ENCODE data around the gene SERPINA9. TPM values are rescaled to one million over a fixed set of nuclear protein-coding genes. Genes with fewer than 3 reads are reported as not detected.
"Not testable (repeated sequence)": the region's sequence is repeated elsewhere in the genome, so short reads cannot be mapped to it uniquely, and the experiment has no call there.

The SERPINA9 gene, protein sequence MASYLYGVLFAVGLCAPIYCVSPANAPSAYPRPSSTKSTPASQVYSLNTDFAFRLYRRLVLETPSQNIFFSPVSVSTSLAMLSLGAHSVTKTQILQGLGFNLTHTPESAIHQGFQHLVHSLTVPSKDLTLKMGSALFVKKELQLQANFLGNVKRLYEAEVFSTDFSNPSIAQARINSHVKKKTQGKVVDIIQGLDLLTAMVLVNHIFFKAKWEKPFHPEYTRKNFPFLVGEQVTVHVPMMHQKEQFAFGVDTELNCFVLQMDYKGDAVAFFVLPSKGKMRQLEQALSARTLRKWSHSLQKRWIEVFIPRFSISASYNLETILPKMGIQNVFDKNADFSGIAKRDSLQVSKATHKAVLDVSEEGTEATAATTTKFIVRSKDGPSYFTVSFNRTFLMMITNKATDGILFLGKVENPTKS
- not detected in 2 replicates for total RNA-seq (2014; rRNA removed; shearing (Covaris generic))
- not detected in 2 replicates for polyA plus RNA-seq (2014; cell fraction: nucleus; rRNA removed)

DNA sequence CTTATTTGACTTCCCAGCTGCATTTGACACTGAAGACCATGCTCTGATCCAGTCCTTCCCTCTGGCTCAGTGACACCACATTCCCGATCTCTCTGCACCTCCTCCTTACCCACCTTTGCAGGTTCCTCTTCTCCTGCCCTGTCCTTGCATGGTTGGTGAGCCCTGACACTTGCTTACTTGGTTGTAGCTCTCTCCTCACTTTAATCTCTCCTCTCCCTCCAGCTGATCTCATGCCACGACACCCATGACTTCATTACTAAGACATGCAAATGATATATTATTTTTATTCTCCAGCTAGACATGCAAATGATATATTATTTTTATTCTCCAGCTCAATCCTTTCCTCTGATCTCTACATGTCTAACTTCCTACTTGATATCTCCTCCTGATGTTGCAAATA, at the start of gene SERPINA9:
Gene SERPINA9 (minus strand): TSS at position 175 of the 400 bp plus-strand sequence. CDS start 6,357 bp downstream, outside the sequence.
- DNase-seq (ENCODE audit: extremely low read depth, low read depth) = no peak

DNA sequence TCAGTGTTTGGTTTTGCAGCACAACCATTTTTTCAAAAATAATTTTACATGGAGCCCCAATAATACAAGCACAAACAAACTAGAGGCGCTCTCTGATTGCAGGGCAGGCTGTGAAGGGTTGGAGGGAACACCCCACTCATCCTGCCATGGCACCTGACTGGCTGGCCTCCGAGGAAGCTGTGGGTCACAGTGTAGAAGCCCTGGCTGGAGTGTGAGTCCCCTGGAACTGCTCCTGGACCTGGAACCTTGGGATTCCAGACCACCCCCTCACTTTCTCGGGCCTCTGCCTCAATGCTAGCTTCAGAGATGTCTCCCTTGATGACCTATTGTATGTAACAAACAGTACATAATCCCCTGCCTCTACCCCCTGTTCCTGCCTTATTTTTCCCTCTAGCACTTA, 48.1 kb upstream of the SERPINA9 start:
- no peak for DNase-seq (ENCODE audit: extremely low read depth, low read depth)

DNA sequence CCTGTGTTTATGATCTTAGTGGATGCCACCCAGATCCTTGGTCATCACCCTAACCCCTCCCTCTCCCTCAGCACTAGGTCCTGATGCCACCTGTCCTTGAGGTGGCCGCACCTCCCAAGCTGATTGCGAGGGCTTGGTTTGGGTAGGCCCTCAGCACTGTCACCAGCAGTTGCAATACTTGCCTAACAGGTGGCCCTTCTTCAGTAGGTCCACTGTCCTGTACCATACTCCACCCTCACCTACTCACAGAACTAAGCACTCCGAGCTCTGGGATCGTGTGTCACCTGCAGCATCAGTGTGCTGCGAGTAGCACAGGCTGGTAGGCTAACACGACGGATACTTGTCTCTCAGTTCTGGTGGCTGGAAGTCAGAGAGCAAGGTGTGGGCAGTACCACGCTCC, 47.3 kb upstream of the SERPINA9 start:
- DNase-seq (ENCODE audit: extremely low read depth, low read depth) = no peak

DNA sequence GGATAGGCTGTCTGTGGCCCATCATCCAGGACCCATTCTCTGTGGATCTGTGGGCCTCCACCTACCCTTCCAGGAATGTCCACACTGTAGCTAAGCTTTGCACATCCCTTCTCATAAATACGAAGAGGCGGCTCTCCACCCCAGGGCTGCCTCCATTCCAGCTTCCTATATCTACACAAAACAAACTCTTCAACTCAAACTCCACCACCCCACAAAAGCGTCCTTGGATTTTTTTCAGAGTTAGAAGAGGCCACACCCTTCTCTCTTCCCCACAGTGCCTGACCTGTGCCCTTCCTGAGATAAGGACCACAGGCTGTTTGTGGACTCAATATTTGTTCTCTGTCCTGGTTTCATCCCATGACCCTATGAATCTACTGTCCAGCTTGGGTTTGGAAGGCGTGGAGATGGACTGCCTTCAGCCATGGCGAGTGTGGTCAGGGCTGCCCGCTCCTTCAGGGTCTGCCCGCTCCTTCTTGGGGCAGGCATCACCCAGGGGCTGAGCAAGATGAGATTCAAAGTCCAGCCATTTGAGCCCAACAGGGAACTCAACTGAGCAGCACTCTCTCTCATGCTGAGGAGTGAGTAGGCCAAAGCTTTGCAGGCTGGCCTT, 46.2 kb upstream of the SERPINA9 start:
- DNase-seq (ENCODE audit: extremely low read depth, low read depth) = no peak

DNA sequence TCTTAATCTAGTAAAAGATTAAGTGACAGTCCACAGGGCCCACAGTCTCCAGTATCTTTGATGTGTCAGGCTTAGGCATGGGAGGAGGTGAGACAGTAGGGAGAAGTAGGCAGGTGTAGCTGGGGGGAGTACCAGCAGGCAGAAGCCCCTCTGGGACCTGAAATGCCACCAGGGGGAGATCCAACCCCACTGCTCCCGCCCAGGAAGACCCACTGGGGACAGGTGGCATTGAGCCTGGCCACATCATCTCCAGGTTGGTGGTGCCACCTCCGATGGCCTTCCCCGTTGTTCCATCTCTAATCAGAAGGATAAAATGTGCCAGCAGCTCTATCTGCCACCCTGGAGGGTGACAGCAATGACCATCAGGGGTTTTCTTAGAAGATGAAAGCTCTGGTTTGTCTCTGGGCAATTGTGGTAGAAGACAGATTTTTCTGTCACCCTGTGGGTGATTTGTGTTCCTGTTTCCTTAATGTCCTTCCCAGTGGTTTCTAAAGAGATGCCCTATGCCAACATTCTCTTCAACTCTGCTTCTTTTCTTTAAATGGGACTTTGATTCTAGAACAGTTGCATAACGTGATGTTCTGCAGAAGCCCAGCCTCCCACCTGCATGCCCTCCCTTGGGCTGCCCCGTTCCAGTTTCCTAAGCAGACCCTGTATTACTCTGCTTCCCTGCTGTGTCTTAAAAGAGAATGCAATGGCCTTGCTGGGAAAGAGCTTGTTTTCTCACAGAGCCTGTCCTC, 45.5 kb upstream of the SERPINA9 start:
- DNase-seq (ENCODE audit: extremely low read depth, low read depth) = no peak

DNA sequence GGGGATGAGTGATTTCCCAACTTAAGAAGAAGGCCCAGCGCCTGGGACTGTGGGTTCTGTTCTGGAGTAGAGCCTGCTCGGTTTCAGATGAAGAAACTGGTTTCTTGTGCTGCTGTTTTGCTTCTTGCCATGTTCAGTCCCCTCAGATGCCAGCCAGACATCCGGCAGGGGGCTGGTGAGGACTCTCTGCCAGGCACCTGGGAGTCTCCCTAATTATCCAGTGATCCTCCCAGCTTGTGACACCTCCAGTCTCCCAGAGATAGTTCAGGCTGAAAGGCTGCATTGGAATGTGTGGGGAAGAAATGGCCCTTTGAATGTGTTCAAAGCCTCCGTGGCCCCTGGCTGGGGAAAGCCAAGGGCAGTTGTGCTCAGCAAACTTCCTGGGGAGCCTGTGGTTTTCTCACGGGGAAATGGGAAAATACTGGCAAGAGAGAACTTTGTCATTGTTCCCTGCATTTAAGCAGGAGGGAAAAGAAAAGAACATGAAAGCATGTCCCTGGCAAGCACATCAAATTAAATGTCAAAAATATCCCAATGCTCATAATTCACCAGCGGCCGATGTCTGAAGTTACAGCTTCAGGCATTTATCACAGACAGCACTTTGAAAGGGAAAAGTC, 41.8 kb upstream of the SERPINA9 start:
- no peak for DNase-seq (ENCODE audit: extremely low read depth, low read depth)

DNA sequence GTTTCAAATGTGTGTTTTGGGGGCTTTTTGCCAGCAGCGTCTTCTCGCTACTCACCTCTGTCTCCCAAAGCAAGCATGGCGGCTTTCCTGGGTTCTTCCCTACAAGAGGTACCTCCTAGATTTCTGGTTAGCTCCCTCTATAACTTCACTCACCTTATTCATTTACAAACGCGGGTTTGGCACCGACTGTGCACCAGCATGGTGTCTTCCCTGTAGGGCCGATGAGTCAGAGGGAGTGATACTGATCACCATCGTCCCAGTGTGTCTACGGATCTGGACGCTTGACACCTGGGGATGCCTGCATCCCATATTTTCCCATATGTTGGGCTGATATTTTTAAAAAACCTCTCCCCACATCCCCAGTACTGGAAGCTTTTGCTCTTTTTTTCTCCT, 41.2 kb upstream of the SERPINA9 start:
- no peak for DNase-seq (ENCODE audit: extremely low read depth, low read depth)

DNA sequence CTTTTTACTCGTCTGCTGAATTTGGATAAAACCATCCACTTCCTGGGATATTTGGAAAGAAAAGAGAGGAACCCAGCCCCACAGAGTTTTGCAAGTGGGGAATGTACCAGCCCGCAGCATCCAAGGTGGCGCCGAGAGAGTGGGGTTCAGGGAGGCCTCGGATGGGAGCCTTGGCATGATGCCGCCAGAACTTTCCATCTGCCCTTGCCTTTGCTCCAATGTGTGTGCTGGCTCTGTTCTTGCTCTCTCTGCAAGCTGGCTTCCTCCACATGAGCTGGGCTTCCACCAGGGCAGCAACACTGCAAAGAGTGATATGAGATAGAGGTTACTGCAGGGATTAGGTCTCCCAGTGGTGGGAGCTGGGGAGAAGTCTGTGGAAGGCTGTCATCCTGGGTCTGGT, 39.9 kb upstream of the SERPINA9 start:
- no peak for DNase-seq (ENCODE audit: extremely low read depth, low read depth)

DNA sequence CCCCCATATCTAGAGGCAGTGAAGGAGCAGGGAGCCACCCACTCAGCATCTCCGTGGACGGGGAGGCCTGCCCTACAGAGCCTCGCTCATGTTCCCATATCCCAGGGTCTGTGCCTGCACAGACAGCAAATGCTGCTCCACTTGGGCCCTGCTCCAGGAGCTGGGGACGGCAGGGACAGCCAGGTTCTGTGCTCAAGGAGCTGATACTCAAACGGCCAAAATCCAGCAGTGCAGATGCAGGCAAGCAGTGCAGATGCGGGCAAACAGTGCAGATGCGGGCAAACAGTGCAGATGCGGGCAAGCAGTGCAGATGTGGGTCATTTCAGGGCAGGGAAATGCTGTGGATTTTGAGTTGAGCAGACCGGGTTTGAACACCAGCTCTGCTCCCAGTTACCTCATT, 39.4 kb upstream of the SERPINA9 start:
- DNase-seq (ENCODE audit: extremely low read depth, low read depth) = no peak

DNA sequence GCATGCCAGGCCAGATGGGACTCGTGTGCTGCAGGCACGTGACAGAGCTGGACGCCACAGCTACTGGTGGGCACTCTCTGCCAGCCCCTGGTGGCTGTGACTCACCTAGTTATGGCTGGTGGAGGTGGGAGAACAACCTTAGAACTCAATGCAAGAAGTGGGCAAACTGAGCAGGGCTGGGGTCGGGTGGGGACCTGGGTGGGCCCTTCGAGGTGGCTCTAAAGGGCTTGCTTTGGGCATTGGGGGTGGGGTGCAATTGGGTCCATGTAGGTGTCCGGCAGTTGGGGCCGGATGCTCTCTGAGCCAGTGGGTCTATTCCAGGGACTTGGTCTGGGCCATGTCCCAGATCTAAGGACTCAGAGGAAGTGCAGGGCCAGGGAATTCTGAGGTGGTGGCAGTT, 38.4 kb upstream of the SERPINA9 start:
- DNase-seq (ENCODE audit: extremely low read depth, low read depth) = no peak

DNA sequence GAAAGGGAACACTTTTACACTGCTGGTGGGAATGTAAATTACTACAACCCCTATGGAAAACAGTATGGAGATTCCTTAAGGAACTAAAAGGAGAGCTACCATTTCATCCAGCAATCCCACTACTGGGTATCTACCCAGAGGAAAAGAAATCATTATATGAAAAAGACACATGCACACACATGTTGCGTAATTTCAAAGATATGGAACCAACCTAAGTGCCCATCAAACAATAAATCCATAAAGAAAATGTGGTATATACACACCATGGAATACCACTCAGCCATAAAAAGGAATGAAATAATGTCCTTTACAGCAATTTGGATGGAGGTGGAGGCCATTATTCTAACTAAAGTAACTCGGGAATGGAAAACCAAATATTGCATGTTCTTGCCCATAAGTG, 34.5 kb upstream of the SERPINA9 start:
- DNase-seq (ENCODE audit: extremely low read depth, low read depth) = not testable (repeated sequence)

DNA sequence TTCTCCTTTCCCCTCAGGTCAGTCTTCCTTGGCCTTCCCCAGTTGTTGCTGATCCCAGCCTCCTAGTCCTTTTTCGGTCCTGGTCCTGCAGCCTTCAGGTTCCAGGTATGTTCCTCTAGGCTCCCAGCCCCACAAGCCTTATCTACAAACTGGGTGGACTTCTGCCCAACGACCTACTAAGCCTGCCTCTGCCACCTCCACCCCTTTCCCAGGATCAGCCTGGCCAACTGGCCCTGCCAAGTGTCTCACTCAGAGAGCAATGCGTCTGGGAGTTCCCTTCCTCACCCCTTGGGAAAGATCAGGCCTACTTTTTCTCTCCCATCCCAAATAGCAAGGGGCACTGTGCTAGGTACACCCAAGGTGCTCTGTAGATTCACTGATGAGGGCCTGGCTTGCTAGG, 33.4 kb upstream of the SERPINA9 start, which contains the start of gene SERPINA12:
Gene SERPINA12 (minus strand): TSS at position 114 of the 400 bp plus-strand sequence. CDS start 11,072 bp downstream, outside the sequence.
- no peak for DNase-seq (ENCODE audit: extremely low read depth, low read depth)

DNA sequence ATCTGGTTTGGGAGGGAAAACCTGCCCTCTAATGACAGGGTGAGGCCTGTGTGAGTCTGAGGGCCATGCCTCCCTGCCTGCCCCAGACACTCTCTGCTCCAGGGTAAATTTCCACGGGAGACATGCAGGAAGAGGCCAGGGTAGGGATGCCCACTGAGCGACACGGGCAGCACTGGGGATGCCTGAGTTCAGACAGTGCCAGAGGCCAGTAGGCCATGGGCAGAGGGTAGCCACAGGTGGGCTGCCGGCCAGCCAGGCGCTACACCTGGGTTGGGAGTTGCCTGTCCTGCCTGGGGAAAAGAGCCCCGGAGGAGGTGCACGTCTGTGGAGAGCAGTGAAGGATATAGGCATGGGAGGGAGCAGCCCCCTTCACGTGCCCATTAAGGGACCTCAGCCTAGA, 29.6 kb upstream of the SERPINA9 start:
- no peak for DNase-seq (ENCODE audit: extremely low read depth, low read depth)

DNA sequence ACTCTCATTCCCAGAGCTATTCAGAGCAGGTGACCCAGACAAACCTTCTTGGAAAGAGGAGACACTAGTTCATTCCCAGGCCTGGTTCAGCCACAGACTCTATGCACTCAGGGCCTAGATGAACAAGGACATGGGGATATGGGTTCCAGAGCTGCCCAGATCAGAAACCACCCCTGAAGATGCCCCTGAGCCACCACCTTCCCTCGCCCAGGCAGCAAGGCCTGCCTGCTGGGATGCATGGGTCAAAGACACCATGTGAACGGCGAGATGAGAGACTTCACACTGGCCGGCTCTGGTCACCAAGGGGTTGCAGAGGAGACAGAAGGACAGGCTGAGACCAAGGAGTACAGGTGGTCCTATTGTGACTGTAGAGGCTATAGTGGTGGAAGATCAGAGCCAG, 29.2 kb upstream of the SERPINA9 start:
- DNase-seq (ENCODE audit: extremely low read depth, low read depth) = no peak

DNA sequence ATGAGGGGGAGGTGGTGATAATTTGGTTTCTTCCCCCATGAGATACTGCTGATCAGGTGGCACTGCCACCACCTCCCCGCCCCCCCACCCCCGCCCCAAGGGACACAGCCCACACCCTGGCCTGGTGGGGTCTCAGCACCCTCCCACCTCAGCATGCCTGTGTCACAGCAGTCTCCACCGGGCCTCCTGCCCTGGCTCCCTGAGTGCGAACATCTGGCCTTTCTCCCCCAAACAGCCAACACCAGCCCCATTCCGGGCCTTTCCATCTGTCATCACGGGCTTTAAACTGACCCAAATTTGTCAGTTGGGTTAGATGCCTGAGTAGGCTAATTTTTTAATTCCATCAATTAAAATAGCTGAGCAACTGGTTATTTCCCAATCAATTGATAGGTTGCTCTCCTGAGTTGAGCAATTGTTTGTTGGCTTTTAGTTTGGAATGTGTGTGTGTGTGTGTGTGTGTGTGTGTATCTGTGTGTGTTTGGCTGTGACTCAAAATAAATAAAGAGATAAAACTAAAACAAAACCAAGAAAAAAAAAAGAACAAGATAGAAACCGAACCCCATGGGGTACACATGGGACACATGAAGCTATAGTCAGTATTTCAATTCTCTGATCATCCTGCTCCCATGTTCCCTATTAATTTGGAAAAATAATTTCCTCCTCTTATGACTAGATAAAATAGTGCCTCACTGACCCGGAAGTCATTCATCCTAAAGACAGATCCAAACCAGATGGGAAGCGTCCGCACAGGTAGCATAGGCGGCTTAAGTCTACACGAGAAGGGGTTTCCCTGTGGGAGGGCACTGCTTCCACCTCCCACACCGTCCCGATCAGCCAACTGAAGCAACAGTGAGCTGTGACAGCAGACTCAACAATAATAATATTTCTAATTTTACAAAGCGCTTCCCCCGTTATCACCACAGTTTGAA, 25.9 kb upstream of the SERPINA9 start:
- DNase-seq (ENCODE audit: extremely low read depth, low read depth) = no peak

DNA sequence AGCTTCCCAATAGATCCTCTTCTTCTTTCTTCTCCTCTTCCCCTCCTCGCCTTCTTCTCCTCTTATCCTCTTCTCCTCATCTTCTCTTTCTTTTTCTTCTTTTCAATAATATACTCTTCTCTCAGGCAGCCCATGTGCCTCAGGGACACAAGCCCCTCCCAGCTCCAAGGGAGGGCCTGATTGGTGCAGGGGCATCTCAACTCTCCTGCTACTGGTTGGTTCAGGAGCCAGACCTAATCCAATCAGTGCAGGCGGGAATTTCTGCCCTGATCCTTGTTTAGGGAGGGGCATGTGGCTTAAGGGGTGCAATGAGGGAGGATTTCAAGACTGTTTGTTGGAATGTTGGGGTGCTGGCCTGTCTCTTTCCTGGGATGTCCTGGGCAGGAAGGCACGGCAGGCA, 24.3 kb upstream of the SERPINA9 start:
- DNase-seq (ENCODE audit: extremely low read depth, low read depth) = no peak

DNA sequence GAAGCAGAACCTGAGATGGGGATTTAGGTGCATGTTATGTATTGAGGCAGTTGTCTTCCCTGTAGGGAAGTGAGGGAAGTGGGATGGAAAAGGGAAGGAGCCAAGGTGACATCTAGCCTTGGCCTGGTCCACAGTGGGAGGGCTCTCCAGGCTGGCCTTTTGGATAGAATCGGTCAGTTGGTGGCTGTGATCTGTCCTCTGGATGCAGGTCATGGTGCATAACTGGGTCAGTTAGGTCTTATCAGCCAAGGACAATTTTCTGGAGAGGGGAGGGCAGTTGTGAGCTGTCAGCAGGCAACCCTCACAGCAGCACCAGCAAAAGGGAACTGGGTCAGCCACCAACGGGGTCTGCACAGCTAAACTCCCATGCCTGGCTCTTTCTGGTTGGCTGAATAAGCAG, 23.7 kb upstream of the SERPINA9 start:
- DNase-seq (ENCODE audit: extremely low read depth, low read depth) = no peak

DNA sequence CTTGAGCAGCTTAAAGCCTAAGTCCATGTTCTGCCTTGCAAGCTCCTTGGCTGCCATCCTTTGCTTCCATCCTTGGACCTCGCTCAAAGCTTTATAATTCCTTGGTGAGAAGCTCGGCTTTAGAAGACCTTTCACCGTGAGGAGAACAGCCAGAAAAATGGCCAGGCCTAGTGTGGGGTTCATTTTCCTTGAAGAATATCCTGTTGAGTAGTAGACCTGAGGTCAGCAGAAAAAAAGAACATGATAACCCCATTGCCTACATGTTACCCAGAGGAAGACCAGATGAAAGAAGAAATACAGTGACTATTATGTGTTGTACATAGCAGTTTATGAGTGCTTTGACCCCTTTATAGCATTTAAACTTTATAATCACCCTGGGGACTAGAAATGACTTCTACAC, 22.2 kb upstream of the SERPINA9 start:
- DNase-seq (ENCODE audit: extremely low read depth, low read depth) = no peak

DNA sequence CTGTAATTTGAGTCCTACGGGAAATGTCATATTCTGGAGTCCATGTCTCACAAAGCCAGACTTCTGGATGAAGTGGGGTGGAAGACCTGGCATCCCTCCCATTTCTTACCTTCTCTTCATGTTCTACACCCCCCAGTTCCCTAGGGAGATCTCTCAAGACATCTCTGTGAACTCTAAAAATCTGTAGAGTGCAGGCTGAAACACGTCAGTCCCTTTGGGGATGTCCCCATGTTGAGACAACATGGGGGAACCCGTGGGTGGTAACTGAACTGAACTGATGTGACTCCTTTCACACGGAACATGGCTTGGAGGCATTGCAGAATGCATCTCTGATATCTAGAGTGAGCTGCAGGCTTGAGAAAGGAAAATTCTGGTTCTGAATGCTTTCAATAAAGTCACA, 18.1 kb upstream of the SERPINA9 start:
- DNase-seq (ENCODE audit: extremely low read depth, low read depth) = no peak

DNA sequence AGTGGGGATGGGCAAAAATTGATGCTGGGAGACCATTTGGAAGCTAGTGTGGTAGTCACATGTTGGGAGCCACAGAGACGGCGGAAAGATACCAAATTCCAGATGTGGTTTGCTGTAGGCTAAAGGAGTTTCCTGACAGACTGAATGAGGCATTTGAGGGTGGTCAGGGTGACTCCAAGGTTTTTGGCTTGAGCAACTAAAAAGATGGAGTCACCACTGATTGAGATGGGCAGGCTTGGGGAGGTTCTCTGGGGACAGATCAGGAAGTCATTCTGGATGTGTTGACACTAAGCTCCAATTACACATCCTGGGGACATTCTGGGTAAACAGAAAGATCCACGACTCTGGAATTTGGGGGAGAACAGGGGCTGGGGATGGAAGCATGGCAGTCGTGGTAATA, 15.5 kb upstream of the SERPINA9 start:
- no peak for DNase-seq (ENCODE audit: extremely low read depth, low read depth)
